ENCODE measurements around the gene TDRD5. TPM values are rescaled to one million over a fixed set of nuclear protein-coding genes. Genes with fewer than 3 reads are reported as not detected.

TDRD5 gene
- total RNA-seq, 1 experiment from 2014 or later, result 0.66 TPM

DNA sequence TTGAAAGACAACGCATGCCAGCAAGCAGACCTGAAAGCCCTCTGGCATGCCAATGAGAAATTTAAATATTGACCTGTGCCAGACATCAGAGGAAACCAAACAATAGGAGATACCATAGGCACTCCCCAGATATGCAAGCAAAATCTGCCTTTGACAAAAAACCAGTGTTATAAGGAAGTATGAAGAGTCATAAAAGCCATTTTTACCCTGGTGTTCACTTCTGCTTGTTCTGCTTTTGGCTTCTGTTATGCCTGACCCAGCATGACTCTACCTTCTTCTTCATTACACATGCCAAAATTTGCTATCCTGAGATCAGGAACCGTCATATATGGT lies 42.3 kb upstream of the TDRD5 start:
- POLR2A ChIA-PET, result interaction anchor here (0.6 to 0.7 kb wide), 2 partner anchors 35 to 54 kb away, joined by 3 read pairs; no protein-coding TSS in a partner anchor
- Mint-ChIP-seq H3K27me3 (ENCODE audit: low read depth) (no peaks in the 10 kb centered on the region; the same call in 1 of the 2 replicates), H3K27ac (no peak overlapping the region), H3K4me1 (peaks cover 6% of the 10 kb centered on the region), H3K9me3 (no peaks in the 10 kb centered on the region), H3K36me3 (no peaks in the 10 kb centered on the region), H3K4me3 (no peak overlapping the region)
- CTCF ChIA-PET, result no interaction called here
- DNase-seq (ENCODE audit: low spot score) (no peak), ATAC-seq (no peak)
- TF ChIP-seq, protein P1, sequence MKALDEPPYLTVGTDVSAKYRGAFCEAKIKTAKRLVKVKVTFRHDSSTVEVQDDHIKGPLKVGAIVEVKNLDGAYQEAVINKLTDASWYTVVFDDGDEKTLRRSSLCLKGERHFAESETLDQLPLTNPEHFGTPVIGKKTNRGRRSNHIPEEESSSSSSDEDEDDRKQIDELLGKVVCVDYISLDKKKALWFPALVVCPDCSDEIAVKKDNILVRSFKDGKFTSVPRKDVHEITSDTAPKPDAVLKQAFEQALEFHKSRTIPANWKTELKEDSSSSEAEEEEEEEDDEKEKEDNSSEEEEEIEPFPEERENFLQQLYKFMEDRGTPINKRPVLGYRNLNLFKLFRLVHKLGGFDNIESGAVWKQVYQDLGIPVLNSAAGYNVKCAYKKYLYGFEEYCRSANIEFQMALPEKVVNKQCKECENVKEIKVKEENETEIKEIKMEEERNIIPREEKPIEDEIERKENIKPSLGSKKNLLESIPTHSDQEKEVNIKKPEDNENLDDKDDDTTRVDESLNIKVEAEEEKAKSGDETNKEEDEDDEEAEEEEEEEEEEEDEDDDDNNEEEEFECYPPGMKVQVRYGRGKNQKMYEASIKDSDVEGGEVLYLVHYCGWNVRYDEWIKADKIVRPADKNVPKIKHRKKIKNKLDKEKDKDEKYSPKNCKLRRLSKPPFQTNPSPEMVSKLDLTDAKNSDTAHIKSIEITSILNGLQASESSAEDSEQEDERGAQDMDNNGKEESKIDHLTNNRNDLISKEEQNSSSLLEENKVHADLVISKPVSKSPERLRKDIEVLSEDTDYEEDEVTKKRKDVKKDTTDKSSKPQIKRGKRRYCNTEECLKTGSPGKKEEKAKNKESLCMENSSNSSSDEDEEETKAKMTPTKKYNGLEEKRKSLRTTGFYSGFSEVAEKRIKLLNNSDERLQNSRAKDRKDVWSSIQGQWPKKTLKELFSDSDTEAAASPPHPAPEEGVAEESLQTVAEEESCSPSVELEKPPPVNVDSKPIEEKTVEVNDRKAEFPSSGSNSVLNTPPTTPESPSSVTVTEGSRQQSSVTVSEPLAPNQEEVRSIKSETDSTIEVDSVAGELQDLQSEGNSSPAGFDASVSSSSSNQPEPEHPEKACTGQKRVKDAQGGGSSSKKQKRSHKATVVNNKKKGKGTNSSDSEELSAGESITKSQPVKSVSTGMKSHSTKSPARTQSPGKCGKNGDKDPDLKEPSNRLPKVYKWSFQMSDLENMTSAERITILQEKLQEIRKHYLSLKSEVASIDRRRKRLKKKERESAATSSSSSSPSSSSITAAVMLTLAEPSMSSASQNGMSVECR (CRISPR knock-in tag; IDR thresholded peaks at IDR 0.05; ENCODE audit: borderline replicate concordance), result no peak
- TF ChIP-seq PRRX2 (CRISPR knock-in tag; IDR thresholded peaks at IDR 0.05), result no peak
- TF ChIP-seq, protein P2, sequence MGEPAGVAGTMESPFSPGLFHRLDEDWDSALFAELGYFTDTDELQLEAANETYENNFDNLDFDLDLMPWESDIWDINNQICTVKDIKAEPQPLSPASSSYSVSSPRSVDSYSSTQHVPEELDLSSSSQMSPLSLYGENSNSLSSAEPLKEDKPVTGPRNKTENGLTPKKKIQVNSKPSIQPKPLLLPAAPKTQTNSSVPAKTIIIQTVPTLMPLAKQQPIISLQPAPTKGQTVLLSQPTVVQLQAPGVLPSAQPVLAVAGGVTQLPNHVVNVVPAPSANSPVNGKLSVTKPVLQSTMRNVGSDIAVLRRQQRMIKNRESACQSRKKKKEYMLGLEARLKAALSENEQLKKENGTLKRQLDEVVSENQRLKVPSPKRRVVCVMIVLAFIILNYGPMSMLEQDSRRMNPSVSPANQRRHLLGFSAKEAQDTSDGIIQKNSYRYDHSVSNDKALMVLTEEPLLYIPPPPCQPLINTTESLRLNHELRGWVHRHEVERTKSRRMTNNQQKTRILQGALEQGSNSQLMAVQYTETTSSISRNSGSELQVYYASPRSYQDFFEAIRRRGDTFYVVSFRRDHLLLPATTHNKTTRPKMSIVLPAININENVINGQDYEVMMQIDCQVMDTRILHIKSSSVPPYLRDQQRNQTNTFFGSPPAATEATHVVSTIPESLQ (CRISPR knock-in tag; IDR thresholded peaks at IDR 0.05), result no peak
- TF ChIP-seq, protein P3, sequence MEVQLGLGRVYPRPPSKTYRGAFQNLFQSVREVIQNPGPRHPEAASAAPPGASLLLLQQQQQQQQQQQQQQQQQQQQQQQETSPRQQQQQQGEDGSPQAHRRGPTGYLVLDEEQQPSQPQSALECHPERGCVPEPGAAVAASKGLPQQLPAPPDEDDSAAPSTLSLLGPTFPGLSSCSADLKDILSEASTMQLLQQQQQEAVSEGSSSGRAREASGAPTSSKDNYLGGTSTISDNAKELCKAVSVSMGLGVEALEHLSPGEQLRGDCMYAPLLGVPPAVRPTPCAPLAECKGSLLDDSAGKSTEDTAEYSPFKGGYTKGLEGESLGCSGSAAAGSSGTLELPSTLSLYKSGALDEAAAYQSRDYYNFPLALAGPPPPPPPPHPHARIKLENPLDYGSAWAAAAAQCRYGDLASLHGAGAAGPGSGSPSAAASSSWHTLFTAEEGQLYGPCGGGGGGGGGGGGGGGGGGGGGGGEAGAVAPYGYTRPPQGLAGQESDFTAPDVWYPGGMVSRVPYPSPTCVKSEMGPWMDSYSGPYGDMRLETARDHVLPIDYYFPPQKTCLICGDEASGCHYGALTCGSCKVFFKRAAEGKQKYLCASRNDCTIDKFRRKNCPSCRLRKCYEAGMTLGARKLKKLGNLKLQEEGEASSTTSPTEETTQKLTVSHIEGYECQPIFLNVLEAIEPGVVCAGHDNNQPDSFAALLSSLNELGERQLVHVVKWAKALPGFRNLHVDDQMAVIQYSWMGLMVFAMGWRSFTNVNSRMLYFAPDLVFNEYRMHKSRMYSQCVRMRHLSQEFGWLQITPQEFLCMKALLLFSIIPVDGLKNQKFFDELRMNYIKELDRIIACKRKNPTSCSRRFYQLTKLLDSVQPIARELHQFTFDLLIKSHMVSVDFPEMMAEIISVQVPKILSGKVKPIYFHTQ (CRISPR knock-in tag; IDR thresholded peaks at IDR 0.05), result no peak
- TF ChIP-seq ATF1 (CRISPR knock-in tag; IDR thresholded peaks at IDR 0.05), result no peak
- TF ChIP-seq RELA (CRISPR knock-in tag; IDR thresholded peaks at IDR 0.05; ENCODE audit: borderline replicate concordance), result no peak
- no peak for TF ChIP-seq TEAD1 (CRISPR knock-in tag; IDR thresholded peaks at IDR 0.05)
- TF ChIP-seq KAT7 (CRISPR knock-in tag; IDR thresholded peaks at IDR 0.05; ENCODE audit: borderline replicate concordance), result no peak
- TF ChIP-seq, protein P4, sequence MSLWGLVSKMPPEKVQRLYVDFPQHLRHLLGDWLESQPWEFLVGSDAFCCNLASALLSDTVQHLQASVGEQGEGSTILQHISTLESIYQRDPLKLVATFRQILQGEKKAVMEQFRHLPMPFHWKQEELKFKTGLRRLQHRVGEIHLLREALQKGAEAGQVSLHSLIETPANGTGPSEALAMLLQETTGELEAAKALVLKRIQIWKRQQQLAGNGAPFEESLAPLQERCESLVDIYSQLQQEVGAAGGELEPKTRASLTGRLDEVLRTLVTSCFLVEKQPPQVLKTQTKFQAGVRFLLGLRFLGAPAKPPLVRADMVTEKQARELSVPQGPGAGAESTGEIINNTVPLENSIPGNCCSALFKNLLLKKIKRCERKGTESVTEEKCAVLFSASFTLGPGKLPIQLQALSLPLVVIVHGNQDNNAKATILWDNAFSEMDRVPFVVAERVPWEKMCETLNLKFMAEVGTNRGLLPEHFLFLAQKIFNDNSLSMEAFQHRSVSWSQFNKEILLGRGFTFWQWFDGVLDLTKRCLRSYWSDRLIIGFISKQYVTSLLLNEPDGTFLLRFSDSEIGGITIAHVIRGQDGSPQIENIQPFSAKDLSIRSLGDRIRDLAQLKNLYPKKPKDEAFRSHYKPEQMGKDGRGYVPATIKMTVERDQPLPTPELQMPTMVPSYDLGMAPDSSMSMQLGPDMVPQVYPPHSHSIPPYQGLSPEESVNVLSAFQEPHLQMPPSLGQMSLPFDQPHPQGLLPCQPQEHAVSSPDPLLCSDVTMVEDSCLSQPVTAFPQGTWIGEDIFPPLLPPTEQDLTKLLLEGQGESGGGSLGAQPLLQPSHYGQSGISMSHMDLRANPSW (CRISPR knock-in tag; conservative IDR thresholded peaks at IDR 0.05; ENCODE audit: low read depth), result no peak
- TF ChIP-seq, protein P5, sequence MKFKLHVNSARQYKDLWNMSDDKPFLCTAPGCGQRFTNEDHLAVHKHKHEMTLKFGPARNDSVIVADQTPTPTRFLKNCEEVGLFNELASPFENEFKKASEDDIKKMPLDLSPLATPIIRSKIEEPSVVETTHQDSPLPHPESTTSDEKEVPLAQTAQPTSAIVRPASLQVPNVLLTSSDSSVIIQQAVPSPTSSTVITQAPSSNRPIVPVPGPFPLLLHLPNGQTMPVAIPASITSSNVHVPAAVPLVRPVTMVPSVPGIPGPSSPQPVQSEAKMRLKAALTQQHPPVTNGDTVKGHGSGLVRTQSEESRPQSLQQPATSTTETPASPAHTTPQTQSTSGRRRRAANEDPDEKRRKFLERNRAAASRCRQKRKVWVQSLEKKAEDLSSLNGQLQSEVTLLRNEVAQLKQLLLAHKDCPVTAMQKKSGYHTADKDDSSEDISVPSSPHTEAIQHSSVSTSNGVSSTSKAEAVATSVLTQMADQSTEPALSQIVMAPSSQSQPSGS (CRISPR knock-in tag; IDR thresholded peaks at IDR 0.05; ENCODE audit: borderline replicate concordance, low read depth), result no peak
- TF ChIP-seq SP1 (CRISPR knock-in tag; conservative IDR thresholded peaks at IDR 0.05), result no peak
- no peak for TF ChIP-seq ETV6 (CRISPR knock-in tag; IDR thresholded peaks at IDR 0.05)
- TF ChIP-seq IRF2 (CRISPR knock-in tag; IDR thresholded peaks at IDR 0.05; ENCODE audit: borderline replicate concordance, low read depth), result no peak
- TF ChIP-seq, protein P6, sequence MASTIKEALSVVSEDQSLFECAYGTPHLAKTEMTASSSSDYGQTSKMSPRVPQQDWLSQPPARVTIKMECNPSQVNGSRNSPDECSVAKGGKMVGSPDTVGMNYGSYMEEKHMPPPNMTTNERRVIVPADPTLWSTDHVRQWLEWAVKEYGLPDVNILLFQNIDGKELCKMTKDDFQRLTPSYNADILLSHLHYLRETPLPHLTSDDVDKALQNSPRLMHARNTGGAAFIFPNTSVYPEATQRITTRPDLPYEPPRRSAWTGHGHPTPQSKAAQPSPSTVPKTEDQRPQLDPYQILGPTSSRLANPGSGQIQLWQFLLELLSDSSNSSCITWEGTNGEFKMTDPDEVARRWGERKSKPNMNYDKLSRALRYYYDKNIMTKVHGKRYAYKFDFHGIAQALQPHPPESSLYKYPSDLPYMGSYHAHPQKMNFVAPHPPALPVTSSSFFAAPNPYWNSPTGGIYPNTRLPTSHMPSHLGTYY (CRISPR knock-in tag; IDR thresholded peaks at IDR 0.05), result no peak
- no peak for TF ChIP-seq GRHL2 (CRISPR knock-in tag; IDR thresholded peaks at IDR 0.05; ENCODE audit: insufficient replicate concordance, severe bottlenecking)
- no peak for TF ChIP-seq GTF2I (CRISPR knock-in tag; conservative IDR thresholded peaks at IDR 0.05)
- no peak for TF ChIP-seq CREB1 (CRISPR knock-in tag; IDR thresholded peaks at IDR 0.05)
- TF ChIP-seq, protein P7, sequence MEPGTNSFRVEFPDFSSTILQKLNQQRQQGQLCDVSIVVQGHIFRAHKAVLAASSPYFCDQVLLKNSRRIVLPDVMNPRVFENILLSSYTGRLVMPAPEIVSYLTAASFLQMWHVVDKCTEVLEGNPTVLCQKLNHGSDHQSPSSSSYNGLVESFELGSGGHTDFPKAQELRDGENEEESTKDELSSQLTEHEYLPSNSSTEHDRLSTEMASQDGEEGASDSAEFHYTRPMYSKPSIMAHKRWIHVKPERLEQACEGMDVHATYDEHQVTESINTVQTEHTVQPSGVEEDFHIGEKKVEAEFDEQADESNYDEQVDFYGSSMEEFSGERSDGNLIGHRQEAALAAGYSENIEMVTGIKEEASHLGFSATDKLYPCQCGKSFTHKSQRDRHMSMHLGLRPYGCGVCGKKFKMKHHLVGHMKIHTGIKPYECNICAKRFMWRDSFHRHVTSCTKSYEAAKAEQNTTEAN (CRISPR knock-in tag; IDR thresholded peaks at IDR 0.05), result no peak
- no peak for TF ChIP-seq NR3C1 (CRISPR knock-in tag; conservative IDR thresholded peaks at IDR 0.05; ENCODE audit: low read depth)

All from WTC11 (cell line).